VCaP (cell line): ENCODE data around the gene MUC4.
"Not testable (repeated sequence)": the region's sequence is repeated elsewhere in the genome, so short reads cannot be mapped to it uniquely, and the experiment has no call there.

Source experiments
- H3K27ac ChIP-seq: fragments of 450-650 bp; 2 replicates; pipeline ENCODE4 v1.5.1; 2017
- CTCF ChIP-seq: fragments of 450-650 bp; conservative IDR thresholded peaks from 2 replicates; pipeline ENCODE4 v1.5.1; 2017; ENCODE audit warnings: mild to moderate bottlenecking, moderate library complexity

Gene MUC4

DNA sequence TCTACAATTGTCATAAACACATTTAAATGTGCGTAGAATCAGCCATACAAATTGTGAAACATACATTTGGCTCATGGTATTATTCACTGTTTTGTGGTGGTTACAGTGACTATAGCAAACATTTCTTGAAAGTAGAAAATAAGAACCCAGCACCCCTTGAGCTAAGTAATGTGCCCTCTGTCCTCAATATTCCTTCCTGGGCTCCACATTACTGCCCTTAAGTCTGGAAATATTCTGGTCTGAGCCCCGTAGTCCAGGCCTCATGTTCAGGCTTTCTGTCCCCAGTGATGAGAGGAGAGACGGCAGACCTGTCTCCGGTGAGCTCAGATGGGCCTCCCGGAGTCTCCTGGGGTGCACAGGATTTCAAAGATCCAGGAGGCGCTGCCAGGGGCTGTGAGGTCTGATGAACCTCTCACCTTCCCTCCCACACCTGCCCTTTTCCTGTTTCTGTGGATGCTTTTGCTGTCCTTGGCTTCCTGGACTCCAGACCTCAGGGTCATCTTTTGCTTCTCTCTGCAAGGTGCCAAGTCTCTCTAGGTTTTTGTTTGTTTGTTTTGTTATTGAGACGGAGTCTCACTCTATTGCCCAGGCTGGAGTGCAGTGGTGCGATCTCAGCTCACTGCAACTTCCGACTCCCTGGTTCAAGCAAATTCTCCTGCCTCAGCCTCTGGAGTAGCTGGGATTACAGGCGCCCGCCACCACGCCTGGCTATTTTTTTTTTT is 99.8 kb downstream of the MUC4 start:
- no peak for TF ChIP-seq CTCF
- no peak overlapping the region for H3K27ac ChIP-seq

- not testable (repeated sequence) for H3K27ac ChIP-seq
Measured at GRCh38 chr3:195711091-195711812, 100.5 kb downstream of the MUC4 start.

DNA sequence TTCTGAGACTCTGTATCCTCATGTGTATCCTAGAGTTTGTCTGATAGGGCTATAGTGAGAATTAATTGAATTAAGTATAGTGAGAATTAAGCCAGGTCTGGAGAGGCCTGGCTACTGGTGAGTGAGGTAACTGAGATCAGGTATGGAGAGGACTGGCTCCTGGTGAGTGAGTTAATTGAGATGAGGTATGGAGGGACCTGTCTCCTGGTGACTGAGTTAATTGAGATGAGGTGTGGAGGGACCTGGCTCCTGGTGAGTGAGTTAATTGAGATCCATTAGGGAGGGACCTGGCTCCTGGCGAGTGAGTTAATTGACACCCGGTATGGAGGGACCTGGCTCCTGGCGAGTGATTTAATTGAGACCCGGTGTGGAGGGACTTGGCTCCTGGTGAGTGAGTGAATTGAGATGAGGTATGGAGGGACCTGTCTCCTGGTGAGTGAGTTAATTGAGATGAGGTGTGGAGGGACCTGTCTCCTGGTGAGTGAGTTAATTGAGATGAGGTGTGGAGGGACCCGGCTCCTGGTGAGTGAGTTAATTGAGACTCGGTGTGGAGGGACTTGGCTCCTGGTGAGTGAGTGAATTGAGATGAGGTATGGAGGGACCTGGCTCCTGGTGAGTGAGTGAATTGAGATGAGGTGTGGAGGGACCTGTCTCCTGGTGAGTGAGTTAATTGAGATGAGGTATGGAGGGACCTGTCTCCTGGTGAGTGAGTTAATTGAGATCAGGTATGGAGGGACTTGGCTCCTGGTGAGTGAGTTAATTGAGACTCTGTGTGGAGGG is 101.4 kb downstream of the MUC4 start:
- H3K27ac ChIP-seq, result not testable (repeated sequence)

DNA sequence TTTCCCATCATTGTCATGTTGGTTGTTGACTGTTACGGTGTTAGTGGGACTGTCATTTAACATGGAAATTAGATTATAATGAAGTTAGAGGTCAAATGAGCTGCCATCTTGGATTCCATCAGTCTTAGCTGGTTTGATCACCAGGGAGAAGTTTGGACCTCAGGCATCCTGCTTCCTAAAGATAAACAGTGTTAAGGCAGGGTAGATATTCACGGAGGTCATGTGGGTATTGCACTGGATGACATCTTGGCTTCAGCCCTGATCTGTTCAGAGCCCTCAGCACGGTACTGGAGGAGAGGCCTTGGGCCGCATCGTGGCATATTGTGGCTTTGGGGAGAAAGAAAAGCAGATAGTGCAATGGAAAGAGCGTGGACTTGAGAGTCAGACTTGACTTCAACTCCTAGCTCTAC is 102.0 kb downstream of the MUC4 start:
- no peak for TF ChIP-seq CTCF
- no peak overlapping the region for H3K27ac ChIP-seq

DNA sequence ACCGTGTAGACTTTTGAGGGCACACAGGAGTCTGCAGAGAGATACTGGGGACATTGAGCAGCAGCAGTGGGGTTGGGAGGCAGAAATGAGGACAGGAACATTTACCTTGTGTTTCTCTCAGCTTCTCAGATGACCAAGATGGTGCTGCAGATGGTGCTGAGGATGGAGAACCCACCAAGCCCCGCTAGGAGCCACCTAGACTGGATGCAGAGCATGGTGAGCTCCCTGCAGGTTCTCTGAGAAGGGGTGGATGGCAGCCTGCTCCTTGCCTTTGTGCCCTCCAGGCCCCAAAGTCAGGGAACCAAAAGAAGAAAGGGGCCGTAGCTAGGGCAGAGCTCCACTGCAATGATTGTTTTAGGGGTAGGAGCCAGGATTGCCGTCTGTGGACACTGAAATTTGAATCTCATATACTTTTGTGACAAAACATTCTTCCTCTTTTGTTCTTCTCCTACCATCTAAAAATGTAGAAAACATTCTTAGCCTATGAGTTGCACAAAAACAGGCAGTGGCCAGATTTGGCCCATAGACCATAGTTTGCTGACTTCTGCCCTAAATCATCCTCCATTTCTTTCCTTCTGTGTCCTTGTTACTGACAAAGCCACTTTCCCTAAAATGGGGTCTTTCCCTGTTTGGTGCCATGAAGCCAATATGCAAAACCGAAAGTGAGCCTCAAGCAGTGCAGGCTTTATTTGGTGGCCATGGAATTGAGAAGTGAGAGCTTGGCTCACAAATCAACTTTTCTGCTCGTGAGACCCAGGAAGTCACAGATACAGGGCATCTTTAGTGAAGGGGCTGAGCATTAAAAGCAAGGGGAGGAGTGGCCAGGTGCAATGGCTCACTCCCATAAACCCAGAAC is 102.9 kb downstream of the MUC4 start:
- no peak for TF ChIP-seq CTCF
- no peak overlapping the region for H3K27ac ChIP-seq

- H3K27ac ChIP-seq, result no peak overlapping the region
- TF ChIP-seq CTCF, result no peak
Measured at GRCh38 chr3:195708061-195708460, 103.7 kb downstream of the MUC4 start.

DNA sequence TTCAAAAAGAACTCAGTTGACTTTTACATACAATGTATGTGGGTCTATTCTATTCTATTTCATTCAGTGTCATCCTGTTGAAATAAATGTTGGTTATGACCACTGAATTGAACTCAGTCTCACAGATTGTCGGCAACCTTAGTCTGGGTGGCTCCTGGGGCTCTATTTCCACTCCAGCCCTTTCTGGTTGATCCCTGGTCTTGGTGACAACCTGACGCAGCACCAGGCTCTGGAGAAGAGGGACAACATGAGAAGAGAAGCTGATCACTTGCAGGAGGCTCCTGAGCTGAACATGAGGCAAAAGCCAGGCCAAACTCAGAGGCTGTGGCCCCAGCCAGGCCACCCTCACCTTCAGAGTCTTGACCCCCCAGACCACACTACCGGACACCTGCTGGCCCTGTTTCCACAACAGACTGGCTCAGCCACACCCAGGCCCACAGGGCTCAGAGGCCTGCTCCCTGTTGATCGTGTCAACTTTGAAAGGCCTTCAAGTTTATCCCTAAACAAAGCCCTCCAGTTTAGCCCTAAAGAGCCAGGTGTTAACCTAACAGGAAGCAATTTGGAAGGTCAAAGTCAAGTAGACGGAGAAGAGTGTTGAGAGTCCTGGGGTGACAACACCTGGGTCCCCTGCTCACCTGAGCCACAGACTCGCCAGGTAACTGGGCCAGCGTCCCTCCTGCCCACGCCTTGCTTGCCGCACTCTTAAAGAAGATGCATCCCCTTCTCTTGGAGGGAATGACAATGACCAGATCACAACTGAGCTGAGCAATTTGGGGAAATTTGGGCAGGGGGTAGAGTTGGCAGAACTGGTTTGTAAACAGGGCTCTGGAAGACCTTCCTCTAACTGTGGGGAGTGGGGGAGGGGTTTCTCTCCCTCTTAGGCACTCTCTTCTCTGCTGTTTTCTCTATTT is 106.4 kb downstream of the MUC4 start:
- no peak overlapping the region for H3K27ac ChIP-seq
- TF ChIP-seq CTCF, result no peak
